Panc1 (cell line): ENCODE measurements around the gene GIMAP5. TPM values are rescaled to one million over a fixed set of nuclear protein-coding genes. Genes with fewer than 3 reads are reported as not detected.

ENCODE experiments used
- ATAC-seq: fragments of 200-7000 bp; cut with Tn5 transposase; 2 replicates; pipeline ENCODE4 v1.9.1; 2020; ENCODE audit warnings: mild to moderate bottlenecking, moderate library complexity
- BruUV-seq: library from RNA; stranded (reverse); fragments of 400-500 nt; replicated peaks from 2 replicates; lab custom pipeline; 2021; lab: Mats Ljungman, UMichigan
- CTCF ChIA-PET: fragments of 300-600 bp; sonication (Branson Sonifier 250); formaldehyde crosslinking; loops from one replicate; lab custom pipeline; 2022; ENCODE audit warnings: antibody characterized with exemption; lab: Charles Lee
- POLR2A ChIA-PET: fragments of 300-600 bp; sonication (Branson Sonifier 250); formaldehyde crosslinking; loops from one replicate; lab custom pipeline; 2022; ENCODE audit warnings: antibody characterized with exemption; lab: Charles Lee
- DNase-seq: peaks from one replicate; pipeline ENCODE4 v3.0.0-alpha.2; 2010; ENCODE audit warnings: low read depth, low spot score
- H3K27ac ChIP-seq: 2 replicates; pipeline ENCODE4 v1.5.1; 2011; ENCODE audit warnings: mild to moderate bottlenecking, low read length, inconsistent platforms
- H3K27me3 ChIP-seq: fragments of 200-500 bp; sonication (Bioruptor generic); 2 replicates; pipeline ENCODE4 v1.6.0; 2014; ENCODE audit warnings: low read length, inconsistent platforms; ENCODE audit not compliant: control insufficient read depth, insufficient read depth
- H3K36me3 ChIP-seq: fragments of 200-500 bp; sonication (Bioruptor generic); 2 replicates; pipeline ENCODE4 v1.5.1; 2014; ENCODE audit warnings: inconsistent platforms, mild to moderate bottlenecking, low read length, moderate library complexity; ENCODE audit not compliant: control insufficient read depth, insufficient read depth
- H3K4me1 ChIP-seq: 2 replicates; pipeline ENCODE4 v1.5.1; 2011; ENCODE audit warnings: inconsistent platforms, mild to moderate bottlenecking, low read length, moderate library complexity; ENCODE audit not compliant: control insufficient read depth, insufficient read depth
- H3K4me3 ChIP-seq, 2 experiments: 2 replicates each; pipeline ENCODE4 v1.5.1; 2011 to 2012; ENCODE audit warnings: low read depth in 2 of 2, low read length in 2 of 2, mild to moderate bottlenecking in 2 of 2, inconsistent platforms in 1 of 2, moderate library complexity in 1 of 2
- H3K9me3 ChIP-seq: fragments of 200-500 bp; sonication (Bioruptor generic); 2 replicates; pipeline ENCODE4 v1.5.1; 2014; ENCODE audit warnings: low read depth, mild to moderate bottlenecking, inconsistent platforms, low read length, moderate library complexity; ENCODE audit not compliant: control insufficient read depth, insufficient read depth
- CTCF ChIP-seq: fragments of 450-650 bp; IDR thresholded peaks from 2 replicates; pipeline ENCODE4 v1.5.1; 2017; ENCODE audit warnings: mild to moderate bottlenecking
- POLR2AphosphoS5 ChIP-seq: IDR thresholded peaks from 2 replicates; pipeline ENCODE4 v1.6.1; 2012; ENCODE audit warnings: mild to moderate bottlenecking, low read depth, low read length, moderate library complexity
- REST ChIP-seq, 2 experiments: IDR thresholded peaks; 2 replicates each; pipeline ENCODE4 v1.6.1; 2011 to 2012; ENCODE audit warnings: low read depth in 2 of 2, control low read depth in 1 of 2, low read length in 1 of 2, mild to moderate bottlenecking in 1 of 2, moderate library complexity in 1 of 2; ENCODE audit not compliant: insufficient read depth in 1 of 2
- SIN3A ChIP-seq: IDR thresholded peaks from 2 replicates; pipeline ENCODE4 v1.6.1; 2012; ENCODE audit warnings: low read depth, mild to moderate bottlenecking, low read length, moderate library complexity, borderline replicate concordance; ENCODE audit not compliant: insufficient read depth
- TCF7L2 ChIP-seq: IDR thresholded peaks from 2 replicates; pipeline ENCODE4 v1.6.1; 2011; ENCODE audit warnings: mild to moderate bottlenecking, low read depth, low read length, inconsistent platforms
- in situ Hi-C: cut with HindIII; loops from 2 replicates; pipeline ENCODE4 v1.10.0; 2016; ENCODE audit warnings: low sequenced_read_pairs, low pct_unique_long_range_greater_than_20kb
- intact Hi-C: fragments of 100-400 bp; cut with micrococcal nuclease; formaldehyde crosslinking; loops from one replicate; pipeline ENCODE4 v1.10.0; 2022; ENCODE audit not compliant: unreplicated experiment
- total RNA-seq: library from RNA; stranded (reverse); gene quantifications from one replicate; pipeline ENCODE4 v1.2.1, GENCODE V29; 2021; ENCODE audit not compliant: unreplicated experiment

The GIMAP5 gene
- total RNA-seq, 1 experiment from 2014 or later: 0.51 TPM

- Histone ChIP-seq H3K27ac (no peak overlapping the region), H3K9me3 (peaks cover 4% of the 10 kb centered on the region; the same call in 1 of the 2 replicates), H3K4me1 (no peaks in the 10 kb centered on the region), H3K27me3 (no peaks in the 10 kb centered on the region; the same call in 1 of the 2 replicates), H3K36me3 (no peaks in the 10 kb centered on the region), H3K4me3 (no peak overlapping the region)
- ChIA-PET POLR2A (no interaction called here), CTCF (no interaction called here)
- intact Hi-C loops (no loop called here), in situ Hi-C loops (no loop called here)
- BruUV-seq: no TSS peak
- ATAC-seq (no peak), DNase-seq (no peak)
- TF ChIP-seq CTCF (no peak), REST (IDR thresholded peaks at IDR 0.05; ENCODE audit: insufficient read depth in 1 of 2, low read depth in 2 of 2, low read length in 1 of 2) (no peak), POLR2AphosphoS5 (no peak), SIN3A (no peak), TCF7L2 (no peak)
Observed at GRCh38 chr7:150727381-150727780, 9.8 kb upstream of the GIMAP5 start.

- TF ChIP-seq REST (IDR thresholded peaks at IDR 0.05; ENCODE audit: insufficient read depth in 1 of 2, low read depth in 2 of 2, low read length in 1 of 2) (no peak), CTCF (no peak), TCF7L2 (no peak), SIN3A (no peak), POLR2AphosphoS5 (no peak)
- DNase-seq: no peak
- in situ Hi-C loops: no loop called here
- POLR2A ChIA-PET: no interaction called here
- H3K27ac ChIP-seq: no peak overlapping the region
- H3K9me3 ChIP-seq: peaks cover 4% of the 10 kb centered on the region; the same call in 1 of the 2 replicates
- intact Hi-C loops: no loop called here
- no TSS peak for BruUV-seq
- no peak overlapping the region for H3K4me3 ChIP-seq
- no peaks in the 10 kb centered on the region for H3K36me3 ChIP-seq
- no peaks in the 10 kb centered on the region for H3K4me1 ChIP-seq
- H3K27me3 ChIP-seq: no peaks in the 10 kb centered on the region; the same call in 1 of the 2 replicates
- no peak for ATAC-seq
- CTCF ChIA-PET: no interaction called here
Observed at GRCh38 chr7:150728011-150728410, 9.2 kb upstream of the GIMAP5 start.
